OCI-LY7 (cell line): ENCODE data around the gene TCAP.

Experiments
- EZH2phosphoT487 ChIP-seq: fragments of 200-600 bp; sonication (generic); IDR thresholded peaks from 2 replicates; pipeline ENCODE4 v1.6.1; 2018; ENCODE audit warnings: low read depth, borderline replicate concordance, mild to moderate bottlenecking, mixed run types, antibody characterized with exemption, low read length, moderate library complexity, mixed read lengths
- TF ChIP-seq, protein P1 (sequence below): fragments of 200-600 bp; sonication (generic); conservative IDR thresholded peaks from 2 replicates; pipeline ENCODE4 v1.5.1; 2014; ENCODE audit warnings: mild to moderate bottlenecking, antibody characterized with exemption, low read length, moderate library complexity, mixed read lengths

GRCh38 chr17:39687101-39687545 lies 22.0 kb downstream of the TCAP start:
- TF ChIP-seq, protein P1, sequence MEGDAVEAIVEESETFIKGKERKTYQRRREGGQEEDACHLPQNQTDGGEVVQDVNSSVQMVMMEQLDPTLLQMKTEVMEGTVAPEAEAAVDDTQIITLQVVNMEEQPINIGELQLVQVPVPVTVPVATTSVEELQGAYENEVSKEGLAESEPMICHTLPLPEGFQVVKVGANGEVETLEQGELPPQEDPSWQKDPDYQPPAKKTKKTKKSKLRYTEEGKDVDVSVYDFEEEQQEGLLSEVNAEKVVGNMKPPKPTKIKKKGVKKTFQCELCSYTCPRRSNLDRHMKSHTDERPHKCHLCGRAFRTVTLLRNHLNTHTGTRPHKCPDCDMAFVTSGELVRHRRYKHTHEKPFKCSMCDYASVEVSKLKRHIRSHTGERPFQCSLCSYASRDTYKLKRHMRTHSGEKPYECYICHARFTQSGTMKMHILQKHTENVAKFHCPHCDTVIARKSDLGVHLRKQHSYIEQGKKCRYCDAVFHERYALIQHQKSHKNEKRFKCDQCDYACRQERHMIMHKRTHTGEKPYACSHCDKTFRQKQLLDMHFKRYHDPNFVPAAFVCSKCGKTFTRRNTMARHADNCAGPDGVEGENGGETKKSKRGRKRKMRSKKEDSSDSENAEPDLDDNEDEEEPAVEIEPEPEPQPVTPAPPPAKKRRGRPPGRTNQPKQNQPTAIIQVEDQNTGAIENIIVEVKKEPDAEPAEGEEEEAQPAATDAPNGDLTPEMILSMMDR: no peak
- no peak for TF ChIP-seq EZH2phosphoT487
